Activated CD8-positive, alpha-beta memory T cell treated with anti-CD3 and anti-CD28 coated beads, Interleukin-2, amount 50 U/mL, for 1 hour (primary cell): ENCODE data around the gene NTM.

ENCODE experiments used
- DNase-seq: peaks from one replicate; pipeline ENCODE4 v3.0.0-alpha.2; 2020; ENCODE audit errors: extremely low read depth

NTM gene

GRCh38 chr11:132140056-132140455 is 769.6 kb downstream of the NTM start:
- no peak for DNase-seq

GRCh38 chr11:132142121-132142520 is 771.7 kb downstream of the NTM start:
- no peak for DNase-seq

GRCh38 chr11:132142554-132142953 is 772.1 kb downstream of the NTM start:
- DNase-seq = no peak

GRCh38 chr11:132147464-132147863 is 777.0 kb downstream of the NTM start:
- DNase-seq = no peak

DNA sequence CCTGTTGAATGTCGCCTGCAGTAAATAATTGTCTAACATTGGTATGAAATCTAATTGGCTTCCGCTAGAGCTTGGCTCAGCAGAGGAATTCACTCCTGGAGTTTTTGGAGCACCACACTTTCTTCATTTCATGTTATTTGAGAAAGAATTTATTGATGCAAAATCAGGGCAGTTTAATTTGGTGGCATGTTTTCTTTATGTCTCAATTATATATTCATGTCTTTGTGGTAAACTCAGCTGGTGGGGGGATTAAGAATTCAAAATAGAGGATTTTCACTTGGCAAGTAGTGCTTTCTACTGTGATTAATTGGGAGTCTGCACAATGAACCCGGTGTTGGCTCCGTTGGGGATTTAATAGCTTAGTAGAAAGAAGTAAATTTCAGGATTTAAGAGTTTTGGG is 784.4 kb downstream of the NTM start:
- DNase-seq = no peak

- DNase-seq = no peak
These were observed 787.7 kb downstream of the NTM start for GRCh38 chr11:132158091-132158490.

- DNase-seq = no peak
These were observed 788.3 kb downstream of the NTM start for GRCh38 chr11:132158696-132159095.

DNA sequence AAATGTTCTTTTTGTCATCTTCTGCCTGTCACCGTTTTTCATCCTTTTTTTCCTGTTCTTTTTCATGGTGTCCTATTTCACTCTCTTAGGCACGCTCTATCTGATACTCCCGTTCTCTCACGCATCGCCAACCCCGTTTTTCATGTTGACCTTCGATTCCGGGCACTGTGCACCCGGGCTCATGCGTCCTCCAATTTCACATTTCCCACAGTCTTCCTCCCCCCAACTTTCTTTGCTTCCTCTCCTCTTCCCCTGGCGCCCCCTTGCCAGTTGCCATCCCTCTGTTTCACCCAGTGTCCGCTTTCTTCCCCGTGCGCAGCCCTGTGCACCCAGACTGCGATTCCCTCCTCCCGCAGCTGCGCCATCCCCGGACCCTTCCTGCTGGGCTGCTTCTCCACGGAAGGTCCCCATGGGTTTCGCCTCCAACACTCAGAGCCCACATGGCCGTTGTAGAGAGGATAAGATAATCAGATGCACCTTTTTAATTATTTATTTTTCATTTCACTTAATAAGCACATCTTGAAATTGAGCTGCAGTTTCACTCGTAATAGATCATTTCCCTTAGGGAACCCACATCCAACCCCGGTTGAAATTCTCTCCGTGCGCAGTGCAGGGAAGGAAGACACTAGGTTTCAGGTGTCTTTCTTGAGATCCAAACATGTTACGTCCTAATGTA is 791.1 kb downstream of the NTM start:
- no peak for DNase-seq

DNA sequence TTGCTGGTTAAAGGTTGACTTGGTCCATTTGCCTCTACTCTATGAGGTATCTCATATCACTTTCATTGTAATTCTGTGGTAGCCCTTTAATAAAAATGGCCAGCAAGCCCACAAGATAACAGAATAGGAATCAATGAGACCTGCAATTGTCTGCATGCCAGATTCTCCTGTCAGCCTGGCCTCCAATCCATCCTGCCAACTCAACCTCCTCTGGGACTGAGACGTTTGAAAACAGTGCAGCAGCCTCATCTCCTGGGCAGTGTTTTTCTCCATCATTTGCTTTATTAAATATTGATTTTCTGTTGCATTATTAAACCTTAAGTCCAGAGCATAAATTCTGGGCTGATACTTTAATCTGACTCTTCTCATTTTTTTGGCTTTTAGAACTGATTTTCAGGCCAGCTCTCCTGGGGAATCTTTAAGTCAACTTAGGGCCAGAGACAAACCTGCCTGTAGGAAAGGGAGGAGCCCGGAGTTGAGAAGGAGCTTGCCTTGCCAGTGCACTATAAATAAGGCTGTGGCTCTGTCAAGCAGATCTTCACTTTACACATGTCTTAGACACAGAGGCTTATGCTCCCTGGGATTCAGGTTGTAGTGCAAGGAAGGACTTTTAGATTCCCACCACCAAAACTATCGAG is 798.0 kb downstream of the NTM start:
- no peak for DNase-seq

GRCh38 chr11:132171031-132171430 is 800.6 kb downstream of the NTM start:
- no peak for DNase-seq

GRCh38 chr11:132174362-132175255 is 804.2 kb downstream of the NTM start:
- no peak for DNase-seq

GRCh38 chr11:132177106-132177505 is 806.7 kb downstream of the NTM start:
- DNase-seq = no peak

DNA sequence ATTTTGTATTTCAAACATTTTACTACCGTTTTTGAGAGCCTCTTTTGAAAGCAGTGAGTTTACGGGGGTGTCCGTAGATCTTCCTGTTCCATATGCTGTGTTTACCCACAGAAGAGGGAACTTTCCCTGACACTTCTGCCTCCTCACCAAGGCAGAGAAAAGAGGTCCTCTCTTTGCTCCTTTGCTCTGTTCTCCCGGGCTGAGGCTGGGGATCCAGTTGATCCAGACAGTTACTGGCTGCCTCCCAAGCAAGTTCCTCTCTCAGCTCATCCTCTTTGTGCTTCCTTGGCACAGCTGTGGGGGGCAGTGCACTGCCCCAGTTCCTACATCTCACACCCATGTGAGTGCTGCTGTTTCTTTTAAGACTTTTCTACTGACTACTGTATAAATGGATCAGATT is 813.7 kb downstream of the NTM start:
- no peak for DNase-seq

- DNase-seq = no peak
These were observed 815.5 kb downstream of the NTM start for GRCh38 chr11:132185726-132186592.

GRCh38 chr11:132186699-132187098 is 816.3 kb downstream of the NTM start:
- DNase-seq = no peak

GRCh38 chr11:132187386-132187785 is 817.0 kb downstream of the NTM start:
- DNase-seq = no peak

DNA sequence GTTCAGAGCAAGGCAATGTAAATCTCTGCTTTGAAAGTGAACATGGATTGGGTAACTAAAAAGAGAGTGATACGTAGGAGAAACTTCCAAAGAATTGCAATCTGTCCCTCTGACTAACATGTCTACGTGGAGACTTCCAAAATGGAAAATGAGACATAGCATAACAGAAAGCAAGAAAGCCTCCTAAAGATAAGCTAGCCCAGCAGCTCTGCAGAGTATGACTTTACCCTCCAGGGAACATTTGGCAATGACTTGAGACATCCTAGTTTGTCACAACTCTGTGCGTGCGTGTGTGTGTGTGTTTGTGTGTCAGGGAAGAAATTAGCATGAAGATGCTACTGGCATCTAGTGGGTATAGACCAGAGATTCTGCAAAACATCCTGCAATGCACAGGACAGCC is 817.4 kb downstream of the NTM start:
- DNase-seq = no peak

GRCh38 chr11:132196928-132197327 is 826.5 kb downstream of the NTM start:
- no peak for DNase-seq

- DNase-seq = no peak
These were observed 830.0 kb downstream of the NTM start for GRCh38 chr11:132200353-132200936.

- no peak for DNase-seq
These were observed 832.2 kb downstream of the NTM start for GRCh38 chr11:132202621-132203020.

GRCh38 chr11:132205006-132205405 is 834.6 kb downstream of the NTM start:
- DNase-seq = no peak
